ENCODE measurements around the gene EGR2. TPM values are rescaled to one million over a fixed set of nuclear protein-coding genes. Genes with fewer than 3 reads are reported as not detected.

The EGR2 gene
- 3.3 and 5.1 TPM in 2 replicates for total RNA-seq

DNA sequence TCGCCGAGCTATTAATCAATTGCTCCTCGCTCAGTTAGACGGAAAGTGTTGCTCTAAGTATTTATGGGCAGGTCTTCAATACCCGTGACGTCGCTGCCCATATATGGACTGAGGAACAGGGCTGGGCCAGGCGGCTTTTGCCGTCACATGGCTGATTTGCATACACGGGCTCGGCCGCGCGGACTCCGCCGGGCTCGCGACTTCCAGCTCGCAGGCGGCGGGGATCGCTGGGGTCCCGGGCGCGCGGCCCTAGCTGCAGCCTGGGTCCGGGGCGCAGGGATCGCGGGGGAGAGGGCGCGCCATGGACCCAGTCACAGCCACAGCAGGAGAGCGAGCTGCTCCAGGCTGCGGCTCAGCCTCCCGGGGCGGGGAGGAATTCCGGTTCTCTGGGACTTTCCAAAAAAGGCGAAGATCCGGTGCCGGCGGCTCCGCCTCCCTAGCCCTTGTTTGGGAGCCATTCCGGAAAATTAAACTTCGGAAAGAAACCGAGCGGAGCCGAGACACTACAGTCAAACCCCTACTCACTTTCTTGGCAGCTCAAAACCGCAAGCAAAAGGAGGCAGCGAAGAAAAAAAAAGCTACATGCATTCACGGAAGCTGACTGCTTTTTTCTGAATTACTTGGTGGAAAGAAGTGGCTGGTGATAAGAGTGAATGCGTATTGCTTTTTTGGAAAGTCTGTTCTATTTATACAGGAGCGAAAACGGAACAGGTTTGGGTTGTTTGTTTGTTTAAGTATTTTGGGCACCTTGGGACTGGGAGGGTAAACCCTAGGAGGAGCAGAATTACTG is at the start of gene EGR2:
EGR2 (minus strand) TSS at position 36 of the 790 bp plus-strand sequence. CDS start 337 bp downstream, outside the sequence.

DNA sequence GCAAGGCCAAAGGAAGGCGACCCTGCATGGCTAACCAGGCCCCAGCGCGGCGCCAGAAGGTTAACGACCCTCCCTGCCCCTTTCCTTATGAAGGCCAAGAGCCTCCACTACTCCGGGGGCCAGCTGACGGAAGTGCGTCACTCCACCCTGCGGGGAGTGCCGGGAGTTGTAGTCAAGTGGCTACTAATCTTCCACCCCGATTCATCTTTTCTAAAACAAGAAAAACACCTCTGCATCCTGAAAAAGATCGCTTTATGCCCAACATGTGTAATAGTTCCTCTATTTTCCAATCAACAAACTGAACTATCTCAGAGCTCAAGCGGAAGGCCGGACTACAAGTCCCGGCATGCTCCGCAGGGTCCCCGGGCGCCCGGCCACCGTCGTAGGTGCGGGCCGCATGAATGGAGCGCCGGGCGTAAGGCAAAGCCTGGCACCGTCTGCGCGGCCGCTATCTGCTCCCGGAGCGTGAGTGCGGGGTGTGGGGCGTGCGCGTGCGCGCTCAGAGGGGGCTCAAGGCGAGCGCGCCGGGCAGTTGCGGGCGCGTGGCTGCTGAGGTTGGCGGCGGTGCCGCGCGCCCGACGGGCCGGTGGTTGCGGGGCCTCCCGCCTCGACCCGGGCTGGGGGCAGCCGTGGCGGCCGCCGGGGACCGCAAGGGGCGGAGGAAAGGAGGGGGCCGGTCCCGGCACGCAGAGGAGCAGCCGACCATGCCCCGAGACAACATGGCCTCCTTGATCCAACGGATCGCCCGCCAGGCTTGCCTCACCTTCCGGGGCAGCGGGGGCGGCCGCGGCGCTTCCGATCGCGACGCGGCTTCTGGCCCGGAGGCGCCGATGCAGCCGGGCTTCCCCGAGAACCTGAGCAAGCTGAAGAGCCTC is 11.6 kb downstream of the EGR2 start, which contains the start of gene ADO:
ADO (plus strand) TSS at position 365 of the 875 bp plus-strand sequence; CDS start at position 705, 340 bp downstream.

Other genes with a start within 250 kb of the EGR2 start
- 16.9 and 25.4 TPM in 2 replicates for gene ADO, start 11.6 kb downstream of the EGR2 start, total RNA-seq